Ectodermal cell (in vitro differentiated cells): Measurements from ENCODE around the gene PYGO2.
"Not testable (repeated sequence)": the region's sequence is repeated elsewhere in the genome, so short reads cannot be mapped to it uniquely, and the experiment has no call there.

Experiments
- H3K27ac ChIP-seq: 2 replicates; pipeline ENCODE4 v1.7.0; 2013; ENCODE audit warnings: mild to moderate bottlenecking, low read depth, low read length; ENCODE audit not compliant: insufficient read depth, poor library complexity, severe bottlenecking
- H3K27me3 ChIP-seq: 2 replicates; pipeline ENCODE4 v1.7.0; 2013; ENCODE audit warnings: mild to moderate bottlenecking, low read length; ENCODE audit not compliant: insufficient read depth, control insufficient read depth, poor library complexity, severe bottlenecking
- H3K36me3 ChIP-seq: one replicate; pipeline ENCODE4 v1.7.0; 2013; ENCODE audit warnings: low read length; ENCODE audit not compliant: control insufficient read depth, insufficient read depth
- H3K4me1 ChIP-seq: one replicate; pipeline ENCODE4 v1.7.0; 2013; ENCODE audit warnings: low read length; ENCODE audit not compliant: control insufficient read depth, insufficient read depth
- H3K4me3 ChIP-seq: 2 replicates; pipeline ENCODE4 v1.7.0; 2013; ENCODE audit warnings: low read depth, low read length, control low read depth; ENCODE audit not compliant: insufficient read depth
- H3K9me3 ChIP-seq: 2 replicates; pipeline ENCODE4 v1.7.0; 2013; ENCODE audit warnings: mild to moderate bottlenecking, low read length, moderate library complexity; ENCODE audit not compliant: control insufficient read depth
- WGBS, 2 experiments: methylation state at CpG; one replicate each; pipeline ENCODE4 v1.1.7; 2013; ENCODE audit warnings: missing lambda C conversion rate in 2 of 2; 5-methylcytosine and 5-hydroxymethylcytosine counted together

Gene PYGO2

DNA sequence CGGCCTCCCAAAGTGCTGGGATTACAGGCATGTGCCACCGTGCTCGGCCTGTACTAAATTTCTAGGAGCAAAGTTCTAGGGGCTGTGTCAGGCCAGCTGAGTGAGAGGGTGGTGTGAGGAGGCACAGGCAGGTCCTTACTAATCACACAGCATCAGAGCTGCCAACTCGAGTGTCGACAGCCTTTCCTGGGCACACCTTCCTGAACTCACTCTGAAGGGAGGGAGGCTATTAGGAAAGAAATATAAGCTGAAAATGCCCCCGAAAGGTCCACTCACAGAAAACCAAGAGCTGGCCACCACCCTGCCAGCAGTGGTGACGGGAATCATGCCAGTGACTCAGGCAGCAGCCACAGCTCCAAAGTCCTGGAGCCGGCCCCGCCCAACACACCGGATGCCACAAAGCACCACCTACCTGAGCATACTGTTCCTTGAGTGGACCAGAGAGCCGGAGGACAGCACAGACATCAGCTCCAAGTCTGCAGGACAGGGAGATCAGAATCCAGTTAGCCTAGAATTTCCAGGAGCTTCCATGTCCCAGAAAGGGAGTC is 29.6 kb downstream of the PYGO2 start:
- H3K9me3 ChIP-seq: no peaks in the 10 kb centered on the region
- no peaks in the 10 kb centered on the region for H3K27me3 ChIP-seq
- peaks cover 3% of the 10 kb centered on the region for H3K36me3 ChIP-seq
- no peaks in the 10 kb centered on the region for H3K4me1 ChIP-seq
- no peak overlapping the region for H3K27ac ChIP-seq
- WGBS, 2 experiments: 92 to 95% methylated on average over 11 of the region's 11 CpGs
- H3K4me3 ChIP-seq: no peak overlapping the region

- 94 to 95% methylated on average over 13 of the region's 13 CpGs for WGBS, 2 experiments
- no peaks in the 10 kb centered on the region for H3K9me3 ChIP-seq
- no peak overlapping the region for H3K4me3 ChIP-seq
- no peak overlapping the region for H3K27ac ChIP-seq
- peaks cover 10% of the 10 kb centered on the region for H3K36me3 ChIP-seq
- no peaks in the 10 kb centered on the region for H3K27me3 ChIP-seq
- no peaks in the 10 kb centered on the region for H3K4me1 ChIP-seq
These were observed 35.4 kb downstream of the PYGO2 start for GRCh38 chr1:154926201-154926600.

DNA sequence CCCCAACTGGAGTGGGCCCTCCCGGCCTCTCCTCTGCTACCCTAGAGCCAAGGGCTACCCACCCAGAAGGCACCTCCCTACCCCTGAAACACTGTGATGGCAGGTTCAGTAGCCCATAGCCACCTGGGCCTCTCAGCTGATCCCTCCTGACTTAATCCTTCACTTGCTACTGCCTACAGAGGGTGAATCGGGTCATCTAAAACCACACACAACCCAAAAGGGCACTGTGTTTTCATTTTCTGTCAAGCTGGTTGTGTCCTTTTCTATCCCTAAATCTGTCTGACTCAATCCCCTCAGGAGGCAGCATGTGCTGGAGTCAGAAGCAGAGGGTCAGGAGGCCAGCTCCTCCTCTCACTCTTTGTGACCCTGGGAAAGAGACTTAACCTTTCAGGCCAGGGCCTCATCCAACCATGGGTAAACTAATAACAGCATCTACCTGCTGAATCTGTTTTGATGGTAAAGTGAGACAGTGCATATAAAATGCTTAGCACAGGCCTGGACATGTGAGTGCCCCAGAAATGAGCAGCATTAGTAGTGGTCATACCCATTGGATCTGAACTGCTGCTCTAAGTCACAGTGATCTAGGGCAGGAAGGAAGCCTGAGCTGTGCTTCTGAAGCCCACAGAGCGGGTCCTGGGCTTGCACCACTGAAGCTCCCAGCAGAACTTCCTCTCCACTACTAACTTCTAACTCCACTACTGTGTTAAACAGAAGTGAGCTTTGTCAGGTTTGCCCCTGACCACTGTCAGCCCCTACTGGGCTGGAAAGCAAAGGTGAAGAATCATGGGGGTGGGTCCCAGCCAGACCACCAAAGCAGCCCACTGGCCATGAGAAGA is 36.0 kb downstream of the PYGO2 start:
- Histone ChIP-seq H3K4me1 (no peaks in the 10 kb centered on the region), H3K4me3 (no peak overlapping the region), H3K27me3 (no peaks in the 10 kb centered on the region), H3K9me3 (no peaks in the 10 kb centered on the region), H3K27ac (no peak overlapping the region), H3K36me3 (peaks cover 10% of the 10 kb centered on the region)
- WGBS, 2 experiments: 92 to 93% methylated on average over 3 of the region's 3 CpGs

- WGBS, 2 experiments: 98 to 99% methylated on average over 3 of the region's 3 CpGs
- Histone ChIP-seq H3K9me3 (no peaks in the 10 kb centered on the region), H3K4me3 (no peak overlapping the region), H3K27me3 (no peaks in the 10 kb centered on the region), H3K27ac (no peak overlapping the region), H3K36me3 (peaks cover 10% of the 10 kb centered on the region), H3K4me1 (no peaks in the 10 kb centered on the region)
These were observed 37.9 kb downstream of the PYGO2 start for GRCh38 chr1:154923695-154924094.

GRCh38 chr1:154913273-154913672 is 48.3 kb downstream of the PYGO2 start:
- Histone ChIP-seq H3K9me3 (no peaks in the 10 kb centered on the region), H3K27ac (no peak overlapping the region), H3K27me3 (no peaks in the 10 kb centered on the region), H3K4me3 (no peak overlapping the region), H3K4me1 (no peaks in the 10 kb centered on the region), H3K36me3 (no peaks in the 10 kb centered on the region)
- 95 to 98% methylated on average over 2 to 3 of the region's 3 CpGs for WGBS, 2 experiments

- Histone ChIP-seq H3K27ac (no peak overlapping the region), H3K36me3 (no peaks in the 10 kb centered on the region), H3K4me3 (no peak overlapping the region), H3K27me3 (no peaks in the 10 kb centered on the region), H3K4me1 (no peaks in the 10 kb centered on the region), H3K9me3 (no peaks in the 10 kb centered on the region)
- 87 to 98% methylated on average over 2 of the region's 2 CpGs for WGBS, 2 experiments
These were observed 48.8 kb downstream of the PYGO2 start for GRCh38 chr1:154912755-154913154.

- Histone ChIP-seq H3K4me3 (no peak overlapping the region), H3K27ac (no peak overlapping the region), H3K4me1 (no peaks in the 10 kb centered on the region), H3K9me3 (no peaks in the 10 kb centered on the region), H3K36me3 (no peaks in the 10 kb centered on the region), H3K27me3 (no peaks in the 10 kb centered on the region)
- WGBS, 2 experiments: 92% methylated on average over 8 of the region's 8 CpGs
These were observed 49.7 kb downstream of the PYGO2 start for GRCh38 chr1:154911691-154912550.

DNA sequence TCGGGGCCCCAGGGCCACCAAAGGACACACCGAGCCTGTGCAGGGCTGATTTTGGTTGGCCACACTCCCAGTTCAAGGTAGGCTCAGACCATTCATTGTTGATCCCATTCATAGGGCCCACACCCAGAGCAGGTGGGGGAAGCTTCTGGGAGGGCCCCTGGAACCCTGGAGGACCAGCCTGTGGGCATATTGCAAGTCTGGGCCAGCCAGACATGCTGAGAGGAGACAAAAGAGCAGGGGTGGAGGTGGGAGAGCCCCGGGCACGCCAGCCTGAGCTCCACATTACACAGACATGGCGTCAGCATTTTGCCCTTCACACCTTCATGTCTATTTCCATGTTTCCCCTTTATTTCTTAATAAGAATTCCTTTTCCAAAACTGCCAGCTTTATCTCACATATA is 50.7 kb downstream of the PYGO2 start:
- Histone ChIP-seq H3K27ac (no peak overlapping the region), H3K27me3 (no peaks in the 10 kb centered on the region), H3K9me3 (no peaks in the 10 kb centered on the region), H3K4me3 (no peak overlapping the region), H3K4me1 (no peaks in the 10 kb centered on the region), H3K36me3 (no peaks in the 10 kb centered on the region)
- 89 to 90% methylated on average over 5 of the region's 5 CpGs for WGBS, 2 experiments

GRCh38 chr1:154908937-154909336 is 52.6 kb downstream of the PYGO2 start:
- 93 to 95% methylated on average over 5 of the region's 5 CpGs for WGBS, 2 experiments
- no peaks in the 10 kb centered on the region for H3K4me1 ChIP-seq
- H3K27me3 ChIP-seq: no peaks in the 10 kb centered on the region
- no peaks in the 10 kb centered on the region for H3K36me3 ChIP-seq
- no peak overlapping the region for H3K4me3 ChIP-seq
- no peaks in the 10 kb centered on the region for H3K9me3 ChIP-seq
- H3K27ac ChIP-seq: no peak overlapping the region

DNA sequence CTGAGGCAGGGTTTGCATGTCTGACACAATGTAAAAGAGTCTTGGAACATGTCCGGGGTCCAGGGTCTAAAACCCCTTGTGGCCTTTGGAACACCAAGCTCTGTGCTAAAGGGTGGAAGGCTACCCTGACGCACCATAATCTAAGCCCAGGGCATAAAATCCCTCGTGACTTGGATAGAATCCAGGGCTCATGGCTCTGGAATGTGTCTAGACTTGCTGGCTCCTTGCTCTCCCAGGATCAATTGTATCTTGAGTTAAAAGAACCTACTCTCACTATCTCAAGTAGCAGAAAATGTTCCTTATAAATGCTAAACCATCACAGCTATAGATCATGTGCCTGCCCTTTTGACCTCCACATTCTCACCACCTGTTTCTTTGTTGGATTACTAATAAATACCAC is 53.5 kb downstream of the PYGO2 start:
- H3K9me3 ChIP-seq, H3K27me3 ChIP-seq, H3K36me3 ChIP-seq, H3K4me3 ChIP-seq, H3K4me1 ChIP-seq, H3K27ac ChIP-seq: not testable (repeated sequence)
- WGBS, 2 experiments: 86 to 91% methylated on average over 3 of the region's 3 CpGs
